Chondrocyte (in vitro differentiated cells): Measurements from ENCODE around the gene HTD2. TPM values are rescaled to one million over a fixed set of nuclear protein-coding genes. Genes with fewer than 3 reads are reported as not detected.

Experiments used
- DNase-seq: peaks from one replicate; pipeline ENCODE4 v3.0.0; 2021; ENCODE audit warnings: mixed read lengths, low spot score
- H3K27ac Mint-ChIP-seq: one replicate; pipeline ENCODE4 v1.8.0; 2021; ENCODE audit warnings: mild to moderate bottlenecking, moderate library complexity, mixed read lengths; ENCODE audit not compliant: unreplicated experiment
- H3K27me3 Mint-ChIP-seq: 2 replicates; pipeline ENCODE4 v1.8.0; 2021; ENCODE audit warnings: low read depth, mixed read lengths
- H3K36me3 Mint-ChIP-seq: 2 replicates; pipeline ENCODE4 v1.8.0; 2021; ENCODE audit warnings: low read depth, mixed read lengths
- H3K4me1 Mint-ChIP-seq: 2 replicates; pipeline ENCODE4 v1.8.0; 2021; ENCODE audit warnings: low read depth, mild to moderate bottlenecking, mixed read lengths
- H3K4me3 Mint-ChIP-seq: one replicate; pipeline ENCODE4 v1.8.0; 2021; ENCODE audit warnings: mild to moderate bottlenecking, moderate library complexity, mixed read lengths; ENCODE audit not compliant: unreplicated experiment
- H3K9me3 Mint-ChIP-seq: 2 replicates; pipeline ENCODE4 v1.8.0; 2021; ENCODE audit warnings: low read depth, mixed read lengths
- CTCF ChIP-seq: fragments of 200-600 bp; sonication (generic); IDR thresholded peaks from 2 replicates; pipeline ENCODE4 v1.5.0; 2021; ENCODE audit warnings: antibody characterized with exemption, mild to moderate bottlenecking, moderate library complexity
- total RNA-seq: library from RNA; stranded (reverse); gene quantifications from 3 replicates; pipeline ENCODE4 v1.2.1, GENCODE V29; 2021

The HTD2 gene
- total RNA-seq, 1 donor from 2014 or later, result 5.0 TPM

GRCh38 chr3:58346368-58346767 is 40.0 kb downstream of the HTD2 start:
- Mint-ChIP-seq H3K27ac (no peak overlapping the region), H3K4me1 (peaks cover 16% of the 10 kb centered on the region), H3K4me3 (no peak overlapping the region), H3K27me3 (no peaks in the 10 kb centered on the region), H3K9me3 (no peaks in the 10 kb centered on the region), H3K36me3 (peaks cover 1% of the 10 kb centered on the region)
- TF ChIP-seq CTCF, result no peak
- DNase-seq, result no peak

- Mint-ChIP-seq H3K9me3 (no peaks in the 10 kb centered on the region), H3K4me1 (peaks cover 21% of the 10 kb centered on the region), H3K4me3 (no peak overlapping the region), H3K27me3 (no peaks in the 10 kb centered on the region), H3K36me3 (peaks cover 4% of the 10 kb centered on the region), H3K27ac (no peak overlapping the region)
- no peak for DNase-seq
- TF ChIP-seq CTCF, result no peak
Observed at GRCh38 chr3:58347984-58348383, 41.7 kb downstream of the HTD2 start.

- H3K4me1 Mint-ChIP-seq, result peaks cover 21% of the 10 kb centered on the region
Observed at GRCh38 chr3:58349792-58350626, 43.7 kb downstream of the HTD2 start.

GRCh38 chr3:58350627-58351013 is 44.3 kb downstream of the HTD2 start:
- Mint-ChIP-seq H3K4me3 (no peak overlapping the region), H3K9me3 (no peaks in the 10 kb centered on the region), H3K36me3 (peaks cover 4% of the 10 kb centered on the region), H3K27me3 (no peaks in the 10 kb centered on the region), H3K4me1 (peaks cover 21% of the 10 kb centered on the region), H3K27ac (peak overlapping the region; percentile 13)
- no peak for TF ChIP-seq CTCF
- DNase-seq, result no peak

More at GRCh38 chr3:58349792-58350626, 43.7 kb downstream of the HTD2 start:
- peaks cover 4% of the 10 kb centered on the region for H3K36me3 Mint-ChIP-seq
- TF ChIP-seq CTCF, result no peak
- DNase-seq, result no peak
- no peak overlapping the region for H3K4me3 Mint-ChIP-seq
- no peaks in the 10 kb centered on the region for H3K9me3 Mint-ChIP-seq
- H3K27me3 Mint-ChIP-seq, result no peaks in the 10 kb centered on the region
- no peak overlapping the region for H3K27ac Mint-ChIP-seq

GRCh38 chr3:58351920-58352319 is 45.6 kb downstream of the HTD2 start:
- Mint-ChIP-seq H3K36me3 (peaks cover 4% of the 10 kb centered on the region), H3K4me1 (peaks cover 23% of the 10 kb centered on the region), H3K27ac (peak overlapping the region; percentile 36), H3K9me3 (no peaks in the 10 kb centered on the region), H3K27me3 (no peaks in the 10 kb centered on the region), H3K4me3 (no peak overlapping the region)
- DNase-seq, result no peak
- TF ChIP-seq CTCF, result no peak
